SK-N-SH treated with all-trans-retinoic acid at 6 μM for 48 hours (cell line): ENCODE measurements around the gene CLDN16.

Experiments used
- BACH2 ChIP-seq: fragments of 250-450 bp; sonication (Bioruptor Pico); IDR thresholded peaks from 2 replicates; pipeline ENCODE4 v1.9.0; 2021; ENCODE audit warnings: mild to moderate bottlenecking, borderline replicate concordance
- CREB5 ChIP-seq: fragments of 250-450 bp; sonication (Bioruptor Pico); IDR thresholded peaks from 2 replicates; pipeline ENCODE4 v1.5.1; 2020; ENCODE audit warnings: low read depth, mild to moderate bottlenecking, moderate library complexity
- CSDC2 ChIP-seq: fragments of 250-450 bp; sonication (Bioruptor Pico); IDR thresholded peaks from 2 replicates; pipeline ENCODE4 v1.5.0; 2020; ENCODE audit warnings: mild to moderate bottlenecking, moderate library complexity
- ESRRG ChIP-seq: fragments of 250-450 bp; sonication (Bioruptor Pico); IDR thresholded peaks from 2 replicates; pipeline ENCODE4 v1.6.1; 2021; ENCODE audit warnings: mild to moderate bottlenecking
- ISL1 ChIP-seq: fragments of 250-450 bp; sonication (Bioruptor Pico); IDR thresholded peaks from 2 replicates; pipeline ENCODE4 v2.1.2; 2022; ENCODE audit warnings: mild to moderate bottlenecking, moderate library complexity
- PATZ1 ChIP-seq: fragments of 250-450 bp; sonication (Bioruptor Pico); IDR thresholded peaks from 2 replicates; pipeline ENCODE4 v1.8.0; 2020; ENCODE audit warnings: mild to moderate bottlenecking, moderate library complexity, borderline replicate concordance
- TOX ChIP-seq: fragments of 250-450 bp; sonication (Bioruptor Pico); IDR thresholded peaks from 2 replicates; pipeline ENCODE4 v1.8.0; 2021; ENCODE audit warnings: mild to moderate bottlenecking, moderate library complexity, borderline replicate concordance
- TSHZ2 ChIP-seq: fragments of 250-450 bp; sonication (Bioruptor Pico); IDR thresholded peaks from 2 replicates; pipeline ENCODE4 v1.5.0; 2020; ENCODE audit warnings: mild to moderate bottlenecking, moderate library complexity
- ZC3H10 ChIP-seq: fragments of 250-450 bp; sonication (Bioruptor Pico); IDR thresholded peaks from 2 replicates; pipeline ENCODE4 v1.5.1; 2021; ENCODE audit warnings: mild to moderate bottlenecking, moderate library complexity
- ZNF70 ChIP-seq: fragments of 450-650 bp; formaldehyde crosslinking; IDR thresholded peaks from 2 replicates; pipeline ENCODE4 v1.5.0; 2020; ENCODE audit warnings: mild to moderate bottlenecking, moderate library complexity

GRCh38 chr3:190424108-190424477, 36.1 kb downstream of the CLDN16 start:
- TF ChIP-seq TSHZ2 (CRISPR knock-in tag) (no peak), ZC3H10 (CRISPR knock-in tag) (no peak), ESRRG (CRISPR knock-in tag) (no peak), ZNF70 (no peak), CREB5 (CRISPR knock-in tag) (no peak), CSDC2 (CRISPR knock-in tag) (no peak), TOX (CRISPR knock-in tag) (no peak), PATZ1 (CRISPR knock-in tag) (no peak), BACH2 (no peak), ISL1 (CRISPR knock-in tag) (no peak)
